Measurements from ENCODE around the gene SCTR. TPM values are rescaled to one million over a fixed set of nuclear protein-coding genes. Genes with fewer than 3 reads are reported as not detected.

The SCTR gene
- total and polyA plus RNA-seq, 2 of the 13 experiments (the other 11 are each of a cell fraction or from before 2014, with no cell fraction given), result not detected

DNA sequence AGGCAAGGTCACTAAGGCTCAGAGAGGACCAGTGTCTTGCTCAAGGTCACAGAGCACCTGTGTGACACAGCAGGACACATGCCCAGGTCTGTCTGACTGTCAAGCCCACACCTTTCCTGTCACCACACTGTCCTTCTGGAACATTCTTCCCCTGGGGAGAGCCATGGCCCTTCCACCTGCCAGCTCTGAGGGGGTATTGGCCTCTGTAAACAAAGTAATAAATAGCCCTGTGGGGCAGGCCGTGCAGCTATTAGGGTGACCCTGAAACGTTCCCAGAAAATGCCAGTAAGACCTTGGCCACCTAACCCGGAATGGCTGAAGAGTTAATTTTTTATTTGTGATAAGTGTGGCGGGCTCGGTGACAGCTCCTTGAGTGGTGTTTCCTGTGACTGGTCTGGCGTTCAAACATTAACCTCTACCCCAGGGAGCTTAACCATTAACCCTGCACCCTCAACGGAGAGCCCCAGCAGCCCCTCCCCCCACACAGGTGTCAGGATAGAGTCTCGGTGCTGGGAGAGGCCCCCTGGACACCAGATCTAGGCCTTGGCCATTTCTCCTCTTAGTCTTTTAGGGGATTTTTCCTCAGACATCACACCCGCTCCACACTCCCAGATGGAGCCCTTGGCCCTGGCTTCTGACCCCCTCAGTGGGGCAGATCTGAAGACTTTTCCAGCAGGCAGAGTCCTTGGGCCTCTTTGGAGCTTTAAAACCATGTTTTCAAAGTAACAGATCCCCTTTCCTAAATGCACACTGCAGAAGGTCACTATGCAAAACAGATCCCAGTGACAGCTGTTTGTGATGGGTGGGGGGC, 36.6 kb downstream of the SCTR start (continued):
- TF ChIP-seq ZNF639 (CRISPR knock-in tag; conservative IDR thresholded peaks at IDR 0.05) (0 out of 2 replicates have a peak, but pooled peaks have one; percentile 7), PHF21A (CRISPR knock-in tag; IDR thresholded peaks at IDR 0.05) (peak; percentile 91; the same call in 1 of the 2 replicates), IRX3 (CRISPR knock-in tag; IDR thresholded peaks at IDR 0.05; ENCODE audit: borderline replicate concordance, low read depth) (peak; percentile 42; the same call in 1 of the 2 replicates), ZNF703 (CRISPR knock-in tag; IDR thresholded peaks at IDR 0.05; ENCODE audit: borderline replicate concordance) (peak; percentile 45; the same call in 1 of the 2 replicates), TAF15 (IDR thresholded peaks at IDR 0.05; ENCODE audit: low read depth, low read length, poor library complexity, severe bottlenecking) (no peak), ZEB1 (IDR thresholded peaks at IDR 0.05; ENCODE audit: insufficient replicate concordance, low read depth) (peak; percentile 80), SOX6 (IDR thresholded peaks at IDR 0.05) (no peak), SOX6 (CRISPR knock-in tag; IDR thresholded peaks at IDR 0.05) (peak; percentile 80), HNF4G (IDR thresholded peaks at IDR 0.05; ENCODE audit: borderline replicate concordance, low read depth, low read length) (peak; percentile 71), HNF4G (CRISPR knock-in tag; IDR thresholded peaks at IDR 0.05; ENCODE audit: borderline replicate concordance, low read depth) (no peak), JUND (CRISPR knock-in tag; IDR thresholded peaks at IDR 0.05) (no peak), ARID5B (CRISPR knock-in tag; IDR thresholded peaks at IDR 0.05) (peak; percentile 78; the same call in 1 of the 2 replicates), KLF6 (CRISPR knock-in tag; IDR thresholded peaks at IDR 0.05) (peak; percentile 84), E2F1 (CRISPR knock-in tag; IDR thresholded peaks at IDR 0.05) (peak; percentile 71), NR2C2 (CRISPR knock-in tag; IDR thresholded peaks at IDR 0.05; ENCODE audit: borderline replicate concordance) (no peak), GABPB1 (CRISPR knock-in tag; IDR thresholded peaks at IDR 0.05) (0 out of 2 replicates have a peak, but pooled peaks have one; percentile 36)
- TF ChIP-seq, protein P1, sequence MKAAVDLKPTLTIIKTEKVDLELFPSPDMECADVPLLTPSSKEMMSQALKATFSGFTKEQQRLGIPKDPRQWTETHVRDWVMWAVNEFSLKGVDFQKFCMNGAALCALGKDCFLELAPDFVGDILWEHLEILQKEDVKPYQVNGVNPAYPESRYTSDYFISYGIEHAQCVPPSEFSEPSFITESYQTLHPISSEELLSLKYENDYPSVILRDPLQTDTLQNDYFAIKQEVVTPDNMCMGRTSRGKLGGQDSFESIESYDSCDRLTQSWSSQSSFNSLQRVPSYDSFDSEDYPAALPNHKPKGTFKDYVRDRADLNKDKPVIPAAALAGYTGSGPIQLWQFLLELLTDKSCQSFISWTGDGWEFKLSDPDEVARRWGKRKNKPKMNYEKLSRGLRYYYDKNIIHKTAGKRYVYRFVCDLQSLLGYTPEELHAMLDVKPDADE (CRISPR knock-in tag; IDR thresholded peaks at IDR 0.05), result 0 out of 2 replicates have a peak, but pooled peaks have one; percentile 24
- TF ChIP-seq, protein P2, sequence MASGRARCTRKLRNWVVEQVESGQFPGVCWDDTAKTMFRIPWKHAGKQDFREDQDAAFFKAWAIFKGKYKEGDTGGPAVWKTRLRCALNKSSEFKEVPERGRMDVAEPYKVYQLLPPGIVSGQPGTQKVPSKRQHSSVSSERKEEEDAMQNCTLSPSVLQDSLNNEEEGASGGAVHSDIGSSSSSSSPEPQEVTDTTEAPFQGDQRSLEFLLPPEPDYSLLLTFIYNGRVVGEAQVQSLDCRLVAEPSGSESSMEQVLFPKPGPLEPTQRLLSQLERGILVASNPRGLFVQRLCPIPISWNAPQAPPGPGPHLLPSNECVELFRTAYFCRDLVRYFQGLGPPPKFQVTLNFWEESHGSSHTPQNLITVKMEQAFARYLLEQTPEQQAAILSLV (CRISPR knock-in tag; IDR thresholded peaks at IDR 0.05; ENCODE audit: borderline replicate concordance), result peak; percentile 89
